HFFc6 (cell line): ENCODE results near the gene PID1. TPM values are rescaled to one million over a fixed set of nuclear protein-coding genes. Genes with fewer than 3 reads are reported as not detected.
A peak's percentile ranks its signal among the peaks of the same experiment; 100 is the strongest.

Experiments used
- DNase-seq: peaks from one replicate; pipeline ENCODE4 v3.0.0-alpha.2; 2018
- H3K27ac Mint-ChIP-seq: 2 replicates; pipeline ENCODE4 v1.8.0; 2020; ENCODE audit warnings: mild to moderate bottlenecking, mixed read lengths
- H3K27me3 Mint-ChIP-seq: 2 replicates; pipeline ENCODE4 v1.8.0; 2021; ENCODE audit warnings: mild to moderate bottlenecking, moderate library complexity, mixed read lengths; ENCODE audit not compliant: insufficient read depth
- H3K36me3 Mint-ChIP-seq: 2 replicates; pipeline ENCODE4 v1.8.0; 2021; ENCODE audit warnings: low read depth, mixed read lengths
- H3K4me1 Mint-ChIP-seq: 2 replicates; pipeline ENCODE4 v1.8.0; 2020; ENCODE audit warnings: low read depth, mixed read lengths
- H3K4me3 Mint-ChIP-seq: 2 replicates; pipeline ENCODE4 v1.8.0; 2020; ENCODE audit warnings: mild to moderate bottlenecking, moderate library complexity, mixed read lengths
- H3K9me3 Mint-ChIP-seq: 2 replicates; pipeline ENCODE4 v1.8.0; 2020; ENCODE audit warnings: mild to moderate bottlenecking, mixed read lengths
- total RNA-seq, 6 experiments: library from RNA; stranded (reverse); fragmentation: NEBNext Ultra II Directional; extraction: Animal tissue kit (Norgen Biotek cat#: 25700); gene quantifications; 2 replicates in 1 of 6; 3 replicates in 5 of 6; pipeline ENCODE4 v1.2.3, GENCODE V29; 2021
- TF ChIP-seq, protein P1 (sequence below): fragments of 200-600 bp; sonication (generic); IDR thresholded peaks from 2 replicates; pipeline ENCODE4 v1.5.0; 2021; ENCODE audit warnings: antibody characterized with exemption, mild to moderate bottlenecking

The PID1 gene
- total RNA-seq, 6 experiments from 2014 or later = 6.7 to 9.1 (median 8.6) TPM

DNA sequence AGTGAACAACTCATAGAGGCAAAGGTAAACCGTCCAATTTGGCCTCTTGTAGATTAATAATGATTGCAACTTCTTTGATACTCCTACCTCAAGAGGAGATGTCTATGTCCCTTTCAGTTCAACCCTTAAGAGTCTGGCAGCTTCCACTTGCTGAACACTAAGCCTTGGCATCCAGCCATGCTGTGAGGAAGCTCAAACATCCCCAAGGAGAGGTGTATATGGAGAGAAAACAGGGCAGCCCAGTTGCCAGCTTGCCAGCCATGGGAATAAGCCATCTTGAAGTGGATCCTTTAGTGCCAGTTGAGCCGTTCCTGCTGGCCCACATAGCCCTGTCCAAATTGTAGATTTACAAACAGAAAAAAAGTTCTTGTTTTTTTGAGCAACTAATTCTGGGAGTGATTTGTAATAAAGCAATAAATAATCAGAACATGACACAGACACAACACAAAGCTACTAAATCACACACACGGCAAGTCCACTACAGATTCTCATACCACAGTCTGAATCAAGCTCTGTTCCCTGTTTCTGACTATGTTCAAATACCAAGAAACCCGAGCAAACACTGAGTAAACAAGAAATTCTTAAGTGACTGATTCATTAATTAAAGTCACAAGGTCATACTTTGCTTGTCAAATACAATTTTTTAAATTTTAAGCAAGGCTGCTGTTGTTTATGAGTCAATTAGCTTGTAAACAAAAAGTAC lies 96.1 kb downstream of the PID1 start:
- Mint-ChIP-seq H3K27me3 (peaks cover 1% of the 10 kb centered on the region; the same call in 1 of the 2 replicates), H3K4me3 (peak overlapping the region; percentile 62), H3K27ac (peak overlapping the region; percentile 81), H3K4me1 (peaks cover 45% of the 10 kb centered on the region), H3K9me3 (peaks cover 4% of the 10 kb centered on the region; the same call in 1 of the 2 replicates), H3K36me3 (peaks cover 9% of the 10 kb centered on the region; the same call in 1 of the 2 replicates)
- DNase-seq = peak; percentile 75
- TF ChIP-seq, protein P1, sequence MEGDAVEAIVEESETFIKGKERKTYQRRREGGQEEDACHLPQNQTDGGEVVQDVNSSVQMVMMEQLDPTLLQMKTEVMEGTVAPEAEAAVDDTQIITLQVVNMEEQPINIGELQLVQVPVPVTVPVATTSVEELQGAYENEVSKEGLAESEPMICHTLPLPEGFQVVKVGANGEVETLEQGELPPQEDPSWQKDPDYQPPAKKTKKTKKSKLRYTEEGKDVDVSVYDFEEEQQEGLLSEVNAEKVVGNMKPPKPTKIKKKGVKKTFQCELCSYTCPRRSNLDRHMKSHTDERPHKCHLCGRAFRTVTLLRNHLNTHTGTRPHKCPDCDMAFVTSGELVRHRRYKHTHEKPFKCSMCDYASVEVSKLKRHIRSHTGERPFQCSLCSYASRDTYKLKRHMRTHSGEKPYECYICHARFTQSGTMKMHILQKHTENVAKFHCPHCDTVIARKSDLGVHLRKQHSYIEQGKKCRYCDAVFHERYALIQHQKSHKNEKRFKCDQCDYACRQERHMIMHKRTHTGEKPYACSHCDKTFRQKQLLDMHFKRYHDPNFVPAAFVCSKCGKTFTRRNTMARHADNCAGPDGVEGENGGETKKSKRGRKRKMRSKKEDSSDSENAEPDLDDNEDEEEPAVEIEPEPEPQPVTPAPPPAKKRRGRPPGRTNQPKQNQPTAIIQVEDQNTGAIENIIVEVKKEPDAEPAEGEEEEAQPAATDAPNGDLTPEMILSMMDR = no peak

DNA sequence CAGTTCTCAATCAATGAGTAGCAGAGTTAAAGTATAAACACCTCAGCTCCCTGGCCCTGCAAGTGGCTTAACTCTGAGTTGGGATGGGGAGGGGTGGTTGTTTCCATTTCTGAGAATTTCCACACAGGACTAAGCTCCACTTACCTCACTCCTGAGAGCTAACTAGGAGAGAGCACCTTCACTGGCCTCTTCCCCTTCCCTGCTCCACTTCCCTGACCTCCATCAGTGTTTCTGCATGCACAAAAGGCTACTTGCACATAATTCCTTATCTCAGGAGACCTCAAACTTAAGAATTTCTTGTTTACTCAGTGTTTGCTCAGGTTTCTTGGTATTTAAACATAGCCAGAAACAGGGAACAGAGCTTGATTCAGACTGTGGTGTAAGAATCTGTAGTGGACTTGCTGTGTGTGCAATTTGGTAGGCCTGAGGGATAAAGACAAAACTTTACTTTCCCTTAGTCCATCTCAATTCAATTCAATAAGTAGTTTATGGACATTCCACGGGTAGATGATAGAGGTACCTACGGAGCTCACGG lies 97.2 kb downstream of the PID1 start:
- H3K4me3 Mint-ChIP-seq = no peak overlapping the region
- no peaks in the 10 kb centered on the region; the same call in 1 of the 2 replicates for H3K27me3 Mint-ChIP-seq
- no peak for DNase-seq
- H3K9me3 Mint-ChIP-seq = peaks cover 4% of the 10 kb centered on the region; the same call in 1 of the 2 replicates
- peaks cover 52% of the 10 kb centered on the region for H3K4me1 Mint-ChIP-seq
- TF ChIP-seq, protein P1 = no peak
- H3K27ac Mint-ChIP-seq = peak overlapping the region; percentile 32; the same call in 1 of the 2 replicates
- peaks cover 9% of the 10 kb centered on the region; the same call in 1 of the 2 replicates for H3K36me3 Mint-ChIP-seq

DNA sequence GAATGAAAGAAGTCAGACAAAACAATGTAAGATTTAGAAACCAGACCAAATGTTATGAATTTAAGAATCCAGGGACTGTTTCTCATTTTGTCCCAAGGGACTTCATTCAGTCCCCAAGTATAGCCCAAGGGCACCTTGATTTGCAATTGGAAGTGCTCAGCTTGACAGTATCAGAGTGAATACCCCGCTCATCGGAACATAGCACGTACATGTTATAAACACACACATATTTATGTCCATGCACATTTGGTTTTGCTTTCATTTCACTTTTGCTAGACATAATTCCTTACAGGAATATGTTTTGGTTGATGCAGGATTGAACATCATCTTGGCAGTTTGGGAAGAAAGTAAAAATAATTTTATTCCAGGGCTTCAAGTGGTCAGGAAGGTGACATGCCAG lies 100.2 kb downstream of the PID1 start:
- peaks cover 55% of the 10 kb centered on the region for H3K4me1 Mint-ChIP-seq
- peaks cover 4% of the 10 kb centered on the region; the same call in 1 of the 2 replicates for H3K9me3 Mint-ChIP-seq
- no peaks in the 10 kb centered on the region for H3K27me3 Mint-ChIP-seq
- H3K27ac Mint-ChIP-seq = no peak overlapping the region; the same call in 1 of the 2 replicates
- H3K36me3 Mint-ChIP-seq = peaks cover 9% of the 10 kb centered on the region; the same call in 1 of the 2 replicates
- H3K4me3 Mint-ChIP-seq = peak overlapping the region; percentile 67; the same call in 1 of the 2 replicates
- TF ChIP-seq, protein P1 = no peak
- no peak for DNase-seq

DNA sequence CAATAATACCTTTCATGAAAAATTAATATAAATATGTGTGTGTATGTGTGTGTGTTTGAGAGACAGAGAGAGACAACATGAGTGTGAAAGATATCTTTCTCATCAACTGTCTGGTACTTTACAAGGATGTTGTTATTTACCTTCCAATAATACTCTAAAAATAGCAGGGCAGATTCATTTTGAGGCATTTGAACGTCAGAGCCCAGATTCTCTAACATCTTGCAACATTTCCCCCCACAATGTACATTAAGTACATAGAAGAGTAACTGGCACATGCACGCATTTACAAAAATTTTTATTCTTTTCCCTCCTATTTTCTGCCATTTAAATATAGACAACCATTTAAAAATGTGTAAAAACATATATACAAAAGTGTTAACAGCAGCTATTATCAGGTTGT lies 100.9 kb downstream of the PID1 start:
- DNase-seq = no peak
- Mint-ChIP-seq H3K27ac (no peak overlapping the region), H3K4me3 (peak overlapping the region; percentile 16; the same call in 1 of the 2 replicates), H3K9me3 (peaks cover 4% of the 10 kb centered on the region; the same call in 1 of the 2 replicates), H3K36me3 (peaks cover 9% of the 10 kb centered on the region; the same call in 1 of the 2 replicates), H3K27me3 (no peaks in the 10 kb centered on the region), H3K4me1 (peaks cover 49% of the 10 kb centered on the region)
- TF ChIP-seq, protein P1 = no peak

DNA sequence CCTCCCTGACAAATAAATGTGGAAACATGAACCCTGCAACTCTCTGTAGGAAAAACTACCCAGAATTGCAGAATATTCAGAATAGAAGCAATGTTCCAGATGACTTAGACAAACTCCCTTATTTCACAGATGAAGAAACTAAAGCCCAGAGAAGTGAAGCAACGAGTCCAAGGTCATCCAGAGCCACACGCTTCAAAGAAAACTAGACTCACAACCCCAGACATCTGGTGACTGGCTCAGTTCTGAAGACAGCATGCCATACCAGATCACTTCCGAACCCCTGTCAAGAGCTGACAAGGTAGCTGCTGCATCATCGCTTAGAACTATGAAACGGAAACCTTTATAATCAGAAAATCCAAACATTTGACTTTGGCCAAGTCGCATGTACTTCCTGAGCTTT lies 101.3 kb downstream of the PID1 start:
- DNase-seq = no peak
- TF ChIP-seq, protein P1 = no peak
- Mint-ChIP-seq H3K36me3 (peaks cover 9% of the 10 kb centered on the region; the same call in 1 of the 2 replicates), H3K27ac (peak overlapping the region; percentile 4; the same call in 1 of the 2 replicates), H3K4me3 (peak overlapping the region; percentile 11; the same call in 1 of the 2 replicates), H3K27me3 (no peaks in the 10 kb centered on the region), H3K9me3 (peaks cover 4% of the 10 kb centered on the region; the same call in 1 of the 2 replicates), H3K4me1 (peaks cover 49% of the 10 kb centered on the region)
